Right lobe of liver (tissue), 4 donors: ENCODE measurements around the gene CLCF1.

ENCODE experiments used
- CTCF ChIP-seq, 4 donors: fragments of 200-600 bp in 3 of 4; fragments of 450-650 bp in 1 of 4; IDR thresholded peaks; one replicate each; pipeline versions ENCODE4 v1.5.1 to v1.8.0; 2016 to 2022; ENCODE audit warnings: antibody characterized with exemption in 4 of 4, mild to moderate bottlenecking in 2 of 4
- POLR2A ChIP-seq: fragments of 450-650 bp; IDR thresholded peaks from one replicate; pipeline ENCODE4 v1.6.1; 2017; ENCODE audit warnings: antibody characterized with exemption, mild to moderate bottlenecking
- donor health status: DM: no; HTN: no; CAD: no.
- donor health status: DM: no; HTN: no; CAD: no.
- donor health status: DM: no; HTN: yes; CAD: no.

GRCh38 chr11:67357831-67358670 is 15.3 kb downstream of the CLCF1 start:
- TF ChIP-seq CTCF (IDR thresholded peaks at IDR 0.05) (no peak), POLR2A (no peak)
